K562 (cell line): ENCODE measurements around the gene MXD3. TPM values are rescaled to one million over a fixed set of nuclear protein-coding genes. Genes with fewer than 3 reads are reported as not detected.

Experiments
- ATAC-seq: fragments of 200-7000 bp; cut with Tn5 transposase; 3 replicates; pipeline ENCODE4 v1.9.1; 2020; ENCODE audit warnings: moderate library complexity
- BruUV-seq: library from RNA; stranded (reverse); fragments of 400-500 nt; replicated peaks from 2 replicates; lab custom pipeline; 2021; lab: Mats Ljungman, UMichigan
- CTCF ChIA-PET: fragments of 300-600 bp; formaldehyde crosslinking; extraction: SDS; loops from one replicate; lab custom pipeline; 2021; ENCODE audit warnings: low intra/inter-chr PET ratio; lab: Yijun Ruan, JAX
- POLR2A ChIA-PET: fragments of 300-600, 350-650 bp; sonication (Branson Sonifier 250); formaldehyde crosslinking; extraction: SDS; loops from one replicate; lab custom pipeline; 2021; ENCODE audit warnings: antibody characterized with exemption, inconsistent platforms; lab: Yijun Ruan, JAX
- DNase-seq, 4 experiments: peaks; one replicate each; pipeline versions ENCODE4 v3.0.0 to v3.0.0-alpha.2; 2011 to 2018; ENCODE audit warnings: low spot score in 3 of 4, mixed read lengths in 3 of 4; ENCODE audit errors: extremely low read depth in 1 of 4
- FAIRE-seq: peaks from 2 replicates; lab custom pipeline; 2011; peaks lifted over from hg19 to GRCh38; lab: Jason Lieb, UNC
- H2AFZ ChIP-seq: 2 replicates; pipeline ENCODE4 v1.6.0; 2011; ENCODE audit warnings: low read depth, low read length, control low read depth, inconsistent platforms
- H3K27ac ChIP-seq: fragments of 200-600 bp; 3 replicates; pipeline ENCODE4 v1.8.0; 2011; ENCODE audit warnings: low read depth, mild to moderate bottlenecking, control low read depth, inconsistent platforms, low read length, moderate library complexity, mixed read lengths; ENCODE audit errors: extremely low read depth
- H3K27me3 ChIP-seq, 2 experiments: fragments of 300-600 bp in 1 of 2; 2 replicates in 1 of 2; 3 replicates in 1 of 2; pipeline versions ENCODE4 v1.6.0 to v1.8.0; 2011; ENCODE audit warnings: inconsistent platforms in 2 of 2, low read length in 2 of 2, mild to moderate bottlenecking in 1 of 2, mixed read lengths in 1 of 2, moderate library complexity in 1 of 2; ENCODE audit not compliant: control insufficient read depth in 2 of 2, insufficient read depth in 2 of 2
- H3K36me3 ChIP-seq: fragments of 300-600 bp; 3 replicates; pipeline ENCODE4 v1.8.0; 2011; ENCODE audit warnings: mild to moderate bottlenecking, low read length, inconsistent platforms; ENCODE audit not compliant: control insufficient read depth, insufficient read depth
- H3K4me1 ChIP-seq, 2 experiments: fragments of 200-600 bp in 1 of 2; replicated peaks in 1 of 2; 2 replicates in 1 of 2; 3 replicates in 1 of 2; pipeline versions ENCODE4 v1.5.1 to v1.8.0; 2011; ENCODE audit warnings: inconsistent platforms in 2 of 2, low read length in 2 of 2, mild to moderate bottlenecking in 1 of 2, mixed read lengths in 1 of 2, moderate library complexity in 1 of 2; ENCODE audit not compliant: control insufficient read depth in 2 of 2, insufficient read depth in 2 of 2
- H3K4me2 ChIP-seq: 2 replicates; pipeline ENCODE4 v1.6.1; 2011; ENCODE audit warnings: low read length, control low read depth, inconsistent platforms, mixed read lengths; ENCODE audit not compliant: insufficient read depth
- H3K4me3 ChIP-seq: fragments of 200-600 bp; sonication (generic), shearing (Covaris generic); 2 replicates; pipeline ENCODE4 v1.5.1; 2016; ENCODE audit warnings: control low read depth, inconsistent platforms
- H3K79me2 ChIP-seq: fragments of 200-600 bp; 3 replicates; pipeline ENCODE4 v1.8.0; 2011; ENCODE audit warnings: low read length, inconsistent platforms; ENCODE audit not compliant: control insufficient read depth, insufficient read depth
- H3K9ac ChIP-seq, 2 experiments: 2 replicates each; pipeline versions ENCODE4 v1.6.0 to v1.6.1; 2011; ENCODE audit warnings: low read depth in 2 of 2, low read length in 2 of 2, control low read depth in 1 of 2, inconsistent platforms in 1 of 2, mild to moderate bottlenecking in 1 of 2, mixed read lengths in 1 of 2; ENCODE audit not compliant: insufficient read depth in 1 of 2
- H3K9me1 ChIP-seq: one replicate; pipeline ENCODE4 v1.6.0; 2011; ENCODE audit warnings: inconsistent platforms, mild to moderate bottlenecking, low read length, moderate library complexity; ENCODE audit not compliant: control insufficient read depth, insufficient read depth
- H3K9me3 ChIP-seq: replicated peaks from 2 replicates; pipeline ENCODE4 v1.5.1; 2011; ENCODE audit warnings: low read depth, low read length, inconsistent platforms; ENCODE audit not compliant: control insufficient read depth, insufficient read depth
- H4K20me1 ChIP-seq: replicated peaks from 2 replicates; pipeline ENCODE4 v1.6.1; 2011; ENCODE audit warnings: low read length, inconsistent platforms, mixed read lengths; ENCODE audit not compliant: control insufficient read depth, insufficient read depth
- ATF4 ChIP-seq: fragments of 450-650 bp; formaldehyde crosslinking; IDR thresholded peaks from 2 replicates; pipeline ENCODE4 v1.4.0; 2022; ENCODE audit warnings: mild to moderate bottlenecking, moderate library complexity
- BACH1 ChIP-seq: fragments of 200-800 bp; sonication (Bioruptor generic); IDR thresholded peaks from 2 replicates; pipeline ENCODE4 v1.6.1; 2016; ENCODE audit warnings: missing genetic modification characterization, missing compliant biosample characterization
- PRDM10 ChIP-seq: fragments of 450-650 bp; IDR thresholded peaks from 2 replicates; pipeline ENCODE4 v1.6.1; 2018; ENCODE audit not compliant: partially characterized antibody
- ZNF263 ChIP-seq: sonication (generic); formaldehyde crosslinking; IDR thresholded peaks from 2 replicates; pipeline ENCODE4 v1.8.0; 2022; ENCODE audit warnings: mild to moderate bottlenecking, missing genetic modification reagents, borderline replicate concordance
- ZNF586 ChIP-seq: fragments of 450-650 bp; formaldehyde crosslinking; conservative IDR thresholded peaks from 2 replicates; pipeline ENCODE4 v1.4.0; 2020; ENCODE audit warnings: mild to moderate bottlenecking, moderate library complexity
- WGBS: fragments of 100-300 bp; shearing (Covaris generic); methylation state at CpG from one replicate; pipeline ENCODE4 v1.1.6; 2016; ENCODE audit warnings: low coverage, mixed read lengths; ENCODE audit not compliant: insufficient coverage; ENCODE audit errors: missing lambda C conversion rate; 5-methylcytosine and 5-hydroxymethylcytosine counted together
- in situ Hi-C: fragments of 300-500 bp; cut with MboI; formaldehyde crosslinking; loops from 4 replicates; pipeline ENCODE4 v1.15.0; 2018; ENCODE audit warnings: inconsistent platforms, mixed read lengths
- intact Hi-C: fragments of 100-400 bp; cut with micrococcal nuclease; formaldehyde crosslinking; loops from 2 replicates; pipeline ENCODE4 v1.14.2; 2022
- polyA plus RNA-seq, 8 experiments: library from polyadenylated mRNA; depleted of rRNA in 4 of 8; stranded (reverse) in 5 of 8; unstranded in 3 of 8; fragments of >200 nt; fragmentation: Nextera tagmentation in 2 of 8; fragmentation: Illumina TruSeq in 1 of 8; extraction: Ambion mirVana in 2 of 8; extraction: Trizol in 1 of 8; gene quantifications; 2 replicates each; pipeline versions ENCODE4 v1.2.1 to v1.2.3, GENCODE V29; 2011 to 2014; ENCODE audit warnings: inconsistent platforms in 1 of 8, missing spikeins in 1 of 8
- total RNA-seq, 7 experiments: library from RNA; depleted of rRNA in 6 of 7; stranded (reverse); fragments of >200 nt in 6 of 7; fragmentation: Illumina TruSeq in 2 of 7; extraction: Trizol in 2 of 7; gene quantifications; 2 replicates each; pipeline versions ENCODE4 v1.2.1 to v1.2.3, GENCODE V29; 2011 to 2021; ENCODE audit warnings: low replicate concordance in 1 of 7

The MXD3 gene
- total and polyA plus RNA-seq, 9 of the 15 experiments (the other 6 are each of a cell fraction or from before 2014, with no cell fraction given), result 0.28 to 24.8 (median 4.5) TPM

DNA sequence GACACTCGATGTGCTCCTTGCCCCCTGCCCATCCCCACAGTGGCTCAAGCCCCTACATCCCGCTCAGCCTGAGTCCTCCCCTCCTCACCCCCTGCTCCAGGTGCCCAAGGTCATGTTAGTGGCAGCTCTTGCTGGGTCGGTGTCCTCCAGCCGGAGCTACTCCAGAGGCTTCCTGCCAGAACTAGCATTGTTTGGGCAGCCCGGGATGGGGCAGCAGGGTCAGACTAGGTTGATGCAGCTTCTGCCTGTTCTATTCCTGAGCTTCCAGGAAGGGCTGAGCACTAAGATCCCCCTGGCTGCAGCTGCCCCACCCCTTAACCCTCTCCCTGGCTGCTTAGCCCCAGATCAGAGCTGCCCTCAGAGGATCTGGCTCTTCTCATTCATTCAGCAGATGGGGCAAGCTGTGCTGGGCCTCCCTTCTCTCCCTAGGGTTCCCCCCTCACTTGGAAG lies 46.7 kb upstream of the MXD3 start:
- no peaks in the 10 kb centered on the region for H3K79me2 ChIP-seq
- H3K9ac ChIP-seq, result peak overlapping the region; percentile 10 to 83; a peak in 3 of 4 replicates
- H4K20me1 ChIP-seq, result no peaks in the 10 kb centered on the region
- FAIRE-seq (no peak), ATAC-seq (no peak), DNase-seq (no peak)
- ChIA-PET POLR2A (interaction anchor here (0.7 to 0.8 kb wide), 3 partner anchors 11 to 82 kb away, joined by 3 read pairs; no protein-coding TSS in a partner anchor), CTCF (no interaction called here)
- peak overlapping the region; percentile 29; the same call in 1 of the 2 replicates for H3K4me2 ChIP-seq
- intact Hi-C loops, result no loop called here
- H3K27me3 ChIP-seq, result no peaks in the 10 kb centered on the region
- BruUV-seq, result no TSS peak
- H3K9me1 ChIP-seq, result no peaks in the 10 kb centered on the region
- no peaks in the 10 kb centered on the region for H3K36me3 ChIP-seq
- 52% methylated on average over 3 of the region's 5 CpGs for WGBS
- peaks cover 9 to 41% of the 10 kb centered on the region in 2 experiments; a peak in 4 of 5 replicates for H3K4me1 ChIP-seq
- H3K27ac ChIP-seq, result no peak overlapping the region
- TF ChIP-seq ZNF263 (CRISPR knock-in tag) (peak; percentile 56; the same call in 1 of the 2 replicates), PRDM10 (peak; percentile 81), ZNF586 (CRISPR knock-in tag) (no peak), ATF4 (no peak), BACH1 (no peak)
- H3K9me3 ChIP-seq, result 0 out of 2 replicates have a peak, but pooled peaks cover 3% of the 10 kb centered on the region
- peak overlapping the region; percentile 92; the same call in 1 of the 2 replicates for H2AFZ ChIP-seq
- peak overlapping the region; percentile 16; the same call in 1 of the 2 replicates for H3K4me3 ChIP-seq
- in situ Hi-C loops, result no loop called here
